Keratinocyte (primary cell): ENCODE measurements around the gene S100A9. TPM values are rescaled to one million over a fixed set of nuclear protein-coding genes. Genes with fewer than 3 reads are reported as not detected.

Source experiments
- DNase-seq: peaks from one replicate; pipeline ENCODE4 v3.0.0-alpha.2; 2011; ENCODE audit warnings: low read depth, missing footprints, low spot score
- FAIRE-seq: peaks from 2 replicates; lab custom pipeline; 2011; peaks lifted over from hg19 to GRCh38; lab: Jason Lieb, UNC
- H2AFZ ChIP-seq: 2 replicates; pipeline ENCODE4 v1.6.0; 2012; ENCODE audit warnings: low read length, control low read depth, inconsistent platforms; ENCODE audit not compliant: control insufficient read depth
- H3K27ac ChIP-seq: 2 replicates; pipeline ENCODE4 v1.5.1; 2011; ENCODE audit warnings: low read length; ENCODE audit not compliant: control insufficient read depth, insufficient read depth
- H3K27me3 ChIP-seq: 3 replicates; pipeline ENCODE4 v1.6.0; 2011; ENCODE audit warnings: low read length; ENCODE audit not compliant: control insufficient read depth, insufficient read depth; ENCODE audit errors: extremely low read depth
- H3K36me3 ChIP-seq, 2 experiments: 2 replicates in 1 of 2; 3 replicates in 1 of 2; pipeline ENCODE4 v1.5.1; 2011; ENCODE audit warnings: low read length in 2 of 2, mild to moderate bottlenecking in 1 of 2; ENCODE audit not compliant: control insufficient read depth in 2 of 2, insufficient read depth in 2 of 2; ENCODE audit errors: extremely low read depth in 1 of 2
- H3K4me1 ChIP-seq: 3 replicates; pipeline ENCODE4 v1.5.1; 2011; ENCODE audit warnings: low read length; ENCODE audit not compliant: control insufficient read depth, insufficient read depth; ENCODE audit errors: extremely low read depth
- H3K4me2 ChIP-seq: 3 replicates; pipeline ENCODE4 v1.6.0; 2011; ENCODE audit warnings: low read depth, low read length; ENCODE audit not compliant: control insufficient read depth, insufficient read depth; ENCODE audit errors: extremely low read depth
- H3K4me3 ChIP-seq, 3 experiments: fragments of 200-600 bp in 1 of 3; sonication (generic) in 1 of 3; 2 replicates in 2 of 3; 3 replicates in 1 of 3; pipeline ENCODE4 v1.5.1; 2011 to 2016; ENCODE audit warnings: low read length in 3 of 3, mild to moderate bottlenecking in 3 of 3, control low read depth in 2 of 3, inconsistent platforms in 1 of 3, low read depth in 1 of 3, mixed read lengths in 1 of 3, mixed run types in 1 of 3, moderate library complexity in 1 of 3; ENCODE audit not compliant: control insufficient read depth in 2 of 3, insufficient read depth in 2 of 3; ENCODE audit errors: extremely low read depth in 1 of 3
- H3K79me2 ChIP-seq: 2 replicates; pipeline ENCODE4 v1.6.0; 2012; ENCODE audit warnings: low read length; ENCODE audit not compliant: control insufficient read depth, insufficient read depth
- H3K9ac ChIP-seq: 3 replicates; pipeline ENCODE4 v1.6.0; 2011; ENCODE audit warnings: low read length; ENCODE audit not compliant: control insufficient read depth, insufficient read depth; ENCODE audit errors: extremely low read depth
- H3K9me1 ChIP-seq: 3 replicates; pipeline ENCODE4 v1.6.0; 2011; ENCODE audit warnings: low read length; ENCODE audit not compliant: control insufficient read depth, insufficient read depth; ENCODE audit errors: extremely low read depth
- H3K9me3 ChIP-seq: 2 replicates; pipeline ENCODE4 v1.5.1; 2012; ENCODE audit warnings: low read depth, low read length; ENCODE audit not compliant: control insufficient read depth
- H4K20me1 ChIP-seq: 3 replicates; pipeline ENCODE4 v1.6.0; 2011; ENCODE audit warnings: low read length; ENCODE audit not compliant: control insufficient read depth, insufficient read depth; ENCODE audit errors: extremely low read depth
- CTCF ChIP-seq, 3 experiments: IDR thresholded peaks in 1 of 3; conservative IDR thresholded peaks in 1 of 3; optimal IDR thresholded peaks in 1 of 3; 2 replicates in 2 of 3; 3 replicates in 1 of 3; pipeline versions ENCODE3 to v1.5.1; 2011; ENCODE audit warnings: low read length in 3 of 3, mild to moderate bottlenecking in 3 of 3, moderate library complexity in 2 of 3, control low read depth in 1 of 3, inconsistent platforms in 1 of 3; ENCODE audit not compliant: insufficient read depth in 2 of 3; ENCODE audit errors: extremely low read depth in 1 of 3
- EZH2 ChIP-seq: IDR thresholded peaks from one replicate; pipeline ENCODE4 v1.6.1; 2012; ENCODE audit warnings: inconsistent platforms, mild to moderate bottlenecking, low read length, moderate library complexity
- dilution Hi-C: fragments of 300-500 bp; cut with MboI; formaldehyde crosslinking; loops from one replicate; pipeline ENCODE4 v1.7.0; 2020; ENCODE audit warnings: low sequenced_read_pairs; ENCODE audit not compliant: extremely low pct_ligation_motif_present
- polyA plus RNA-seq, 5 experiments: library from polyadenylated mRNA; depleted of rRNA in 3 of 5; stranded (reverse) in 3 of 5; stranded (forward) in 1 of 5; unstranded in 1 of 5; fragments of >200 nt; gene quantifications; 1 replicate in 1 of 5; 2 replicates in 3 of 5; 3 replicates in 1 of 5; pipeline versions ENCODE4 v1.2.1 to v1.2.3, GENCODE V29; 2011 to 2012; ENCODE audit warnings: missing spikeins in 2 of 5, low read depth in 1 of 5, low replicate concordance in 1 of 5

S100A9 gene
- polyA plus RNA-seq, 1 donor (not counting 4 experiments of a cell fraction or from before 2014, with no cell fraction given) = 297 TPM

DNA sequence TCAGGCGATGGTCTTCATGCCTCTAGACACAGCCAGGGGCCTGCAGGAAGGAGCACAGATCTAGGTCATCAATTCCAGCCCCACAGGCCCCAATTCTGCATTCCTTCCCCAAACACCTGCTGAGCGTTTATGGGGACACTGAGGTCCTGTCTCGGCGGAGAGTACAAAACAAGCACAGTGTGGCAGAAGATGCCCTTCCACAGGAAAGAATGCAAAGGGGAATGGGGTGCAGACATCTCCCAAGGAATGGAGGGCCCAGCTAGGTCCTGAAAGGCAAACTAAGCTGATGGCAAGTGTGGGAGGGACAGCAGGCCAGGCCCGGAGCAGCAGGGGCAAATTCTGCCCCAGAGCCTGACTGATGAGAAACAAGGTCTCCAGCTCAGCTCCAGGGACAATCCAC lies 36.7 kb downstream of the S100A9 start:
- Histone ChIP-seq H3K27me3 (peaks cover 11% of the 10 kb centered on the region), H2AFZ (no peak overlapping the region), H3K9ac (no peak overlapping the region), H3K79me2 (no peaks in the 10 kb centered on the region), H3K4me1 (peaks cover 31% of the 10 kb centered on the region), H3K4me2 (no peak overlapping the region), H3K36me3 (no peaks in the 10 kb centered on the region), H3K27ac (no peak overlapping the region), H3K9me3 (no peaks in the 10 kb centered on the region), H4K20me1 (no peaks in the 10 kb centered on the region), H3K9me1 (no peaks in the 10 kb centered on the region), H3K4me3 (no peak overlapping the region)
- FAIRE-seq (no peak), DNase-seq (no peak)
- TF ChIP-seq EZH2 = no peak
- TF ChIP-seq CTCF (optimal IDR thresholded peaks at IDR 0.05 in 1 of 3, IDR thresholded peaks at IDR 0.05 in 1 of 3, conservative IDR thresholded peaks at IDR 0.05 in 1 of 3; ENCODE audit: extremely low read depth in 1 of 3, insufficient read depth in 2 of 3, low read length in 3 of 3) = no peak
- dilution Hi-C loops = no loop called here

DNA sequence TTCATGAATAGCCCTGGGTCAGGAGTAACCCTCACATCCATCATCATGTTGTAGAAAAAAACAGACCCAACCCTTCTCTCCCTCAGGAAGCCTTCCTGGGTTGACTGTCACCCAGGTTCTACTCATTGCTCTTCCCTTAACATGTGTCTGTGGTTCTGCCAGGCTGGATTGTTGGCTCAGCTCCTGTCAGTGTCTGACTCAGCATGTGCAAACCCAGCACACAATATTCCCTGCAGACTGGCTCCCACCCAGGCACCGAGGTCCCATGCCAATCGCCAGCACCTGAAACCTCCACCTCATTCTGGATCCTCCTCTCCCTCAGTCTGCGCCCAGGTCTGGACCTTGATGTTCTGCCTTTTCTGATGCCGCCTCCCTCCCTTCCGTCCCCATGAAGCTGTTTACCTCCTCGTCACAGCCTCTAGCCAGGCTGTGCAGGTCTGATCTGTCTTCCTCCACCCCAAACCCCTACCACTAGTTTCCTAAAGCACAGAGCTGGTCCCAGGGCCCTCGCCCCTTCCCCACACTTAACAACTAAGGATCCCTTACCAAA lies 37.6 kb downstream of the S100A9 start:
- H3K79me2 ChIP-seq = no peaks in the 10 kb centered on the region
- no peaks in the 10 kb centered on the region for H3K9me1 ChIP-seq
- dilution Hi-C loops = no loop called here
- H4K20me1 ChIP-seq = no peaks in the 10 kb centered on the region
- TF ChIP-seq CTCF (optimal IDR thresholded peaks at IDR 0.05 in 1 of 3, IDR thresholded peaks at IDR 0.05 in 1 of 3, conservative IDR thresholded peaks at IDR 0.05 in 1 of 3; ENCODE audit: extremely low read depth in 1 of 3, insufficient read depth in 2 of 3, low read length in 3 of 3) = no peak
- no peak for TF ChIP-seq EZH2
- FAIRE-seq (peak; percentile 93), DNase-seq (no peak)
- H3K4me2 ChIP-seq = no peak overlapping the region
- H3K4me3 ChIP-seq = no peak overlapping the region
- H3K9ac ChIP-seq = no peak overlapping the region
- no peak overlapping the region for H3K27ac ChIP-seq
- H3K36me3 ChIP-seq = no peaks in the 10 kb centered on the region
- H3K27me3 ChIP-seq = peaks cover 11% of the 10 kb centered on the region
- H2AFZ ChIP-seq = no peak overlapping the region
- peaks cover 26% of the 10 kb centered on the region for H3K4me1 ChIP-seq
- H3K9me3 ChIP-seq = no peaks in the 10 kb centered on the region
